ENCODE data around the gene TMEM223.
"Not testable (repeated sequence)": the region's sequence is repeated elsewhere in the genome, so short reads cannot be mapped to it uniquely, and the experiment has no call there.

The TMEM223 gene, protein sequence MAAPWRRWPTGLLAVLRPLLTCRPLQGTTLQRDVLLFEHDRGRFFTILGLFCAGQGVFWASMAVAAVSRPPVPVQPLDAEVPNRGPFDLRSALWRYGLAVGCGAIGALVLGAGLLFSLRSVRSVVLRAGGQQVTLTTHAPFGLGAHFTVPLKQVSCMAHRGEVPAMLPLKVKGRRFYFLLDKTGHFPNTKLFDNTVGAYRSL

DNA sequence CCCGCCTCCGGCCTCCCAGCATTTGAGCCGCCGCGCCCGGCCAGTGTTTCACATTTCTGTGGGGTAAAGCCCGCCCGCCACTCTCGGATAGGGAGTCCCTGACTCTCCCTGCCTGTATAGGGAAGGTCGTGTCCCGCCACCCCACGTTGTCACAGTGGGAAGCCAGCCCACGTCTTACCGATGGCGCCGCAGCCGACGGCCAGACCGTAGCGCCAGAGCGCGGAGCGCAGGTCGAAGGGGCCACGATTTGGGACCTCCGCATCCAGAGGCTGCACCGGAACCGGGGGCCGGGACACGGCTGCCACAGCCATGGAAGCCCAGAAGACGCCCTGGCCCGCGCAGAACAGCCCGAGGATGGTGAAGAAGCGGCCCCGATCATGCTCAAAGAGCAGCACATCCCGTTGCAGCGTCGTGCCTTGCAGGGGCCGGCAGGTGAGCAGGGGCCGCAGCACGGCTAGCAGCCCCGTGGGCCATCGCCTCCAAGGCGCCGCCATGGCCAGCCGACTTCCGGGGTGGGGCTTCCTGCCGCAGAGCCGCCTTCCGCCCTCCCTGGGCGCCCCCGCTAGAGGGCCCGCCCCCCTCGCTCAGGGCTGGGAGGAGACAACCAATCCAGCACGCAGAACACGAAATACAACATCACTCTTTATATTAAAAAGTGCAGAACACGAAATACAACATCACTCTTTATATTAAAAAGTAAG is at the start of gene TMEM223:
Gene TMEM223, minus strand, starts transcription at position 506 of the 701 bp plus-strand sequence. Its CDS starts 12 bp downstream, at position 494.
- DNase-seq (ENCODE audit: low read depth in 3 of 3, low spot score in 1 of 3) = peak; percentile 72 to 87 (median 73)

DNA sequence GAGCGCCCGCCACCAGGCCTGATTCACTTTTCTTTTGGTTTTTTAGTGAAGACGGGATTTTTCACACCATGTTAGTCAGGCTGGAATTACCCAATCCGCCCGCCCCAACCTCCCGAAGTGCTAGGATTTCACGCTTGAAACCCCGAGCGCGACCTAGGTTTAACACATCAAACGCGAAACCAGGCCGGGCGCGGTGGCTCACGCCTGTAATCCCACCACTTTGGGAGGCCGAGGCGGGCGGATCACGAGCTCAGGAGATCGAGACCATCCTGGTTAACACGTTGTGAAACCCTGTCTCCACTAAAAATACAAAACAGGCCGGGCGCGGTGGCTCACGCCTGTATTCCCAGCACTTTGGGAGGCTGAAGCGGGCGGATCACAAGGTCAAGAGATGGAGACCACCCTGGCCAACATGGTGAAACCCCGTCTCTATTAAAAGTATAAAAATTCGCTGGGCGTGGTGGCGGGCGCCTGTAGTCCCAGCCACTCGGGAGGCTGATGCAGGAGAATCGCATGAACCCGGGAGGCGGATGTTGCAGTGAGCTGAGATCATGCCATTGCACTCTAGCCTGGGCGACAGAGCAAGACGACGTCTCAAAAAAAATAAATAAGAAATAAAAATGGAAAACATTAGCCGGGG is 49.0 kb upstream of the TMEM223 start:
- peak; percentile 39 to 69 (median 42) for DNase-seq (ENCODE audit: low read depth in 3 of 3, low spot score in 1 of 3)

DNA sequence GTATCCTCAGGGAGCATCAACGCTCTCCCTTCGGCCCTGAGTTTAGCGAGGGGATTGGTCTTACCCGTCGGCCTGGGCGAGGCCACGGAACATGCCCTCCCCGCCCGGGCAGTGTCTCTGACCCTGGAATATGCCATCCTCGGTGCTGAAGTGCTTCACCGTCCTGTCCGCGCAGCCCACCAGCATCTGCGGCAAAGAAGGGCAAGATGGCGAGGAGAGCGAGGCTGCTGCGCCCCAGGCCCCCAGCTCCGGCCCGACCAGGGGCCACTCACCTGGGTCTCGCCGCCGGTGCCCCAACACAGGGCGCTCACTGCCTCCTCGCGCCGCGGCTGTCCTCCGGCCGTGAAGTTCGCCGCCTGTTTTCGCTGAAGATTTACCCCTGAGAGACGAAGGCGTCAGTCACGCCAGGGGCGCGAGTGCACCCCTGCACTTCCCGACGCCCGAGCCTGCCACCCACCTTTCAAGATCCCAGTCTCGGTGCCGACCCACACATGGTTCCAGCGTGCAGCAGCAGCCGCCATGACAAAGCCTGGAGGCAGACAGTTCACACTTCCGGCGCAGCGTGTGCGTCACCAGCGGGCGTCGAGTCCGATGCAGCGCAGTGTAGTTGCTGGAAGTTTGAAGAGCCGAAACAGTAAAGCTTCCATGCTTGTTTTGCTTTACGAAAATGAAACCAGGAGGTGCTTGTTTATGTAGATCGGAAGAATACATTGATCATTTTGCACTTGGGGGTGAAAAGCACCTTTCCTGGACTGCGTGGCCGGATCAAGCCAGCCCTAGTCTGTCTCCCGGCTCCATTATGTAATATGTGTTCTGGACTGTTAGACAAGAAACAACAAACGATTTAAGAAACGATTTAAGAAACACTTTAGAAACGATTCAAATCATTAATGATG is 47.5 kb upstream of the TMEM223 start, which contains the start of gene WDR74:
Gene WDR74, minus strand, starts transcription at position 541 of the 896 bp plus-strand sequence. Its CDS starts 20 bp downstream, at position 521.
- peak; percentile 74 to 80 (median 77) for DNase-seq (ENCODE audit: low read depth in 3 of 3, low spot score in 1 of 3)

DNA sequence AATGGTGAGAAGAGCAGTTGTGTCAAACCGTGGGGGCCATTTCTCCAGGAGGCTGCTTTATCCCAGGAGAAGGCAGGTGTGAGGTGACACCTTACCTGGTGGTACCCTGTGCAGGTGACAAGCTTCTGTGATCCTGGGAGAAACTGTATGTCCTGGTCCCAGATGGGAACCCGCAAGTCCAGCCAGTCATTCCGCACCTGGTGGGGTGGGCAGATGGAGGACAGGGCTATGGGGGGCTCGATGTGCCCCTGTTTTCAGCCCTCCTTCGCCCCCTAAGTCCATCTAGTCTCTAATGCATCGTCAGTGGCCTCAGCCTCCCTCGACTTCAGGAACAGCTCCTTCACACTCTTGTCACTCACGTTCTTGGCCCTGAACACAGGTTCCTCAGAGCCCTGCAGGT is 43.5 kb upstream of the TMEM223 start:
- DNase-seq (ENCODE audit: low read depth in 3 of 3, low spot score in 1 of 3) = no peak

DNA sequence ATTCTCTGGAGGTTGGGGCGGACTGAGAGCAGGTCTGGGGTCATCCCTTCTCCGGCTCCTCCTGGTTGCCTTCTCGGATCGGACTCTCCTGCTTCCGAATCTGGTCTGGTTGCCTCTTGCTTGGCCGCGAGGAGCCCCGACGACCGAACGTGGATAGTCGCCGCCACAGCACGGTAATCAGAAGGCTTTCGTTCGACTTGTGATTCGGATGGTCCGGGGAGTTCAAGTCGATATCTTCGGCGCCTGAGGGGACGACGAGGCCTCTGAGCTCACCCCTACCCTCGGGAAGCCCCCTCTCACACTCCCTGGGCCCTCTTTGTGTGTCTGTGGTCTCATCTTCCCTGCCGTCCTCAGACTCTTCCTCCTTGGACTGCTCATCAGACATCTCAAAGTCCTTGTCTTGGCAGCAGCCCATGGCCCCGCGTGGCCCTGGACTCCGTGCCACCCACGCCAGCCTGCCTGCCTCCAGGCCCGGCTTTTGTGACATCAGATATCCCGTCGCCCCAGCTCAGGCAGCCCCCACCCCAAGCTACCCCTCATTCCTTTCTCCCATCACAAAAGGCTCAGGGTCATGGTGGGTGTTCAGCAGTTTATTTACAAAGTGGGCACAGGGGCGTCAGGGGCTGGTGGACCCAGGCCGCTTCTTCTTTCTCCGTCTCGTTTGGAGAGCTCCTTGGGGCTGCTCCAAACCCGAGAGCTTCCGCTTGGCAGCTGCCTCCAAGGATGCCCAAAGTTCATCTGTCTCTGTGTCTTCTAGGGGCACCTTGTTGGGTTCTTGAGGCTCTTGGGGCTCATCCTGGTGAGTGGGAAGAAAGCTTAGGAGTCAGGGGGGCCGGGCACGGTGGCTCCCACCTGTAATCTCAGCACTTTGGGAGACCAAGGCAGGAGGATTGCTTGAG is 40.8 kb upstream of the TMEM223 start, which contains the start of gene TEX54:
Gene TEX54, minus strand, starts transcription at position 506 of the 899 bp plus-strand sequence.
- DNase-seq (ENCODE audit: low read depth in 3 of 3, low spot score in 1 of 3) = no peak

DNA sequence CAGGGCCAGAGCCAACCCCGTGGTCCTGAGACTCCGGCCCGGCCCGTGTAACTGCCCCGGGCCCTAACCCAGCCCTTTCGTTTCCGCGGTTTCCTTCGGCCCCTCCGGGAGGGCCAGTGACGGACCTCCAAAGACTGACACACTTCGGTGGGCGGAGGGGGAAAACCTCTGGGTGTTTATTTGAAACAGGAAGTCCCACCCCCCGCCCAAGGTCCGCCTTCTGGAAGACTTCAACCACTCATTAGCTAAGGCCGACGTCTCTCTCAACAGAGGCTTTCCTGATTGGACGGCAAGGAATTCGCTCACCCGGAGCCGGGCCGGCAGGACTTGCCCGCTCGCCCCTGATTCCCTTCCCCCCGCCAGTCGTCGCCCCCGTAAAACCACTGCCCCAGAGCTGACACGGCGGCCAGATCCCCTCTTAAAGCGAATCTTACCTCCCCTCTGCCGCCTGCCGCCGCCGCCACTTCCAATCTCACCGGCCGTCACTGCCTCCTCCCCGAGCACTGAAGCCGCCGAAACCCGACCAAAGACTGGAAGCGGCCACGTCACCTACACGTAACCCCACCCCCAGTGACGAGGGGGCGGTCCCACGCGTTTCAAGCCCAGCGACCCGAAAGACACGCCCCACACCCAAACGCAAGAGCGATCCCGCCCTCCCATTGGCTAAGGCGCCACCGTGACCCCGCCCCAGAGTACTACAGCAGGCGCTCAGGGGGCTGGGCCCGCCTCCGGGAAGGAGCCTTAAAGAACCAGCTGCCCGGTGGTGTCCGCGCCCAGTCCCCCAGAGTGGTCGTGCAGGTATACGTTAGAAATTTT is 39.9 kb upstream of the TMEM223 start, which contains the start of gene STX5:
Gene STX5, minus strand, starts transcription at position 532 of the 816 bp plus-strand sequence. CDS start 808 bp downstream, outside the sequence.
- peak; percentile 98 to 99 (median 99) for DNase-seq (ENCODE audit: low read depth in 3 of 3, low spot score in 1 of 3)

DNA sequence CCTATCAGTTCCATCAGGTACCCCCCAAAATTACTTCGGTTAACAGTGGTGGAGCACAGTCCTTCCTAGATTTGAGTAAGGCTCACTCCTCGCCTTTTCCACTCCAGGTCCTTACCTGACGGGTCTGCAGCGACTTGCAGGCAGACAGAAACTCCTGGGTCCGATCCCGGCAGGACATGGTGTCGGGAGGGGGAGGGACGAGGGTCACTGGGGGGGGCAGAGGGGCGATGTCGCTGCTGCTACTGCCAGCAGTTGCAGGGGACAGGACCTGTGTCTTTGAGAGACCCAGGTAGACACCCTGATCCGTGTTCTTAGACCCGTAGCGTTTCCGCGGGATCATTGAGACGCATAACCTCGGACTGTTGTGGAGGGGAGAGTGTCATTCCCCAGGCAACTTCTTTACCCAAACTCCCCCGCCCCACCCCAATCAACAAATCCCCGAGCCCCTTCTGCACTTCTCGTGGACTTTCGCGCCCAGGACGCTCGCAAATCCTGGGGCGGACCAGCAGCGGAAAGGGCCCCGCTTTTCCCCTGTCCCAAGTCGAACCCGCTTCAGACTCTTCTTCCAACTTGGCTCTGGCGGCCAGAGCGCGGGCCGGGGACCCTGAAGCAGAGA is 39.2 kb upstream of the TMEM223 start:
- no peak for DNase-seq (ENCODE audit: low read depth in 3 of 3, low spot score in 1 of 3)

DNA sequence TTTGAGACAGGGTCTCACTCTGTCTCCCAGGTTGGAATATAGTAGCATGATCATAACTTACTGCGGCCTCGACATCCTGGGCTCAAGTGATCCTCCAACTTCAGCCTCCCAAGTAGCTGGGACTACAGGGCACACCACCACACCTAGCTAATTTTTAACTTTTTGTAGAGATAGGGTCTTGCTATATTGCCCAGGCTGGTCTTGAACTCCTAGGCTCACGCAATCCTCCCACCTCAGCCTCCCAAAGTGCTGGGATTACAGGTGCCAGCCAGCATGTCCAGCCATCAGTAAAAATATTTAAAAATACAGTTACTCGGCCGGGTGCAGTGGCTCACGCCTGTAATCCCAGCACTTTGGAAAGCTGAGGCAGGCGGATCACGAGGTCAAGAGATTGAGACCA is 36.3 kb upstream of the TMEM223 start:
- not testable (repeated sequence) for DNase-seq (ENCODE audit: low read depth in 3 of 3, low spot score in 1 of 3)

DNA sequence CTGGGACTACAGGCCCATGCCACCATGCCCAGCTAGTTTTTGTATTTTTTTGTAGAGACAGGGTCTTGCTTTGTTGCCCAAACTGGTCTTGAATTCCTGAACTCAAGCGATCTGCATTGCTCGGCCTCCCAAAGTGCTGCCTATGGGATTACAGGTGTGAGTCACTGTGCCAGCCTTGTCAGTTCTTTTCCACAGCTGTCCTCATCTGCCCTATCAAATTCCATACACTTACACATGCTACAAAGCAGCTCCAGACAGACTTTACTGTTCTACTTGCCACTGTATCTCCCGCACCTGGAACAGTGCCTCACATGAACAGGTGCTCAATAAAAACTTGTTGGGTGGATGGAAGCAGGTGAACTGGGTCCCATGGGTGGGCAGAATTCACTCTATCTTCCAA is 31.9 kb upstream of the TMEM223 start:
- DNase-seq (ENCODE audit: low read depth in 3 of 3, low spot score in 1 of 3) = no peak

DNA sequence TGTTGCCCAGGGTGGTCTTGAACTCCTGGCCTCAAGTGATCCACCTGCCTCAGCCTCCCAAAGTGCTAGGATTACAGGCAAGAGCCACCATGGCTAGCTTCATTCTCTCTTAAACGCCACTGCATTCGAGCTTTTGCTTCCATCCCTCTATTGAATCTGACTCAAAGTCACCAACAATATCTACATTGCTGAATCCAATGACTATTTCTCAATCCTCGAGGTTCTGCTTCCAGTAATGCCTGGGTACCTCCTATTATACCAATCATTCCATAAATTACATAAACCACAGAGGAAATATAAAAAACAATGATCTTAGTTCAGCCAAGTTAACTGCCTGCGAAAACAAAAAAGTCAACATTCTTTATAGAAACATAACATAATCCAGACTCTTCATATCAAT is 25.3 kb upstream of the TMEM223 start:
- no peak for DNase-seq (ENCODE audit: low read depth in 3 of 3, low spot score in 1 of 3)

DNA sequence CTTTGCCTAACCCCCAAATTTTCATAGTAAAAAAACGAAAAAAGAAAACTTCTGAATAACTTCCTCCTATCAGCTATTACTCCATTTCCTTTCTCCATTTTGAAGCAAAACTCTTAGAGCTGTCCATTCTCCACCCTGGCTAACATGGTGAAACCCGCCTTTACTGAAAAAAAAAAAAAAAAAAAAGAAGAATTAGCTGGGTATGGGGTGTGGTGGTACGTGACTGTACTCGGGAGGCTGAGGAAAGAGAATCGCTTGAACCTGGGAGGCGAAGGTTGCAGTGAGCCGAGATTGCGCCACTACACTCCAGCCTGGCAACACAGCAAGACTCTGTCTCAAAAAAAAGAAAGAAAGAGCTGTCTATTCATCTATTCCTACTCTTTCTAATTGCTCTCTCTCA is 24.8 kb upstream of the TMEM223 start:
- no peak for DNase-seq (ENCODE audit: low read depth in 3 of 3, low spot score in 1 of 3)

DNA sequence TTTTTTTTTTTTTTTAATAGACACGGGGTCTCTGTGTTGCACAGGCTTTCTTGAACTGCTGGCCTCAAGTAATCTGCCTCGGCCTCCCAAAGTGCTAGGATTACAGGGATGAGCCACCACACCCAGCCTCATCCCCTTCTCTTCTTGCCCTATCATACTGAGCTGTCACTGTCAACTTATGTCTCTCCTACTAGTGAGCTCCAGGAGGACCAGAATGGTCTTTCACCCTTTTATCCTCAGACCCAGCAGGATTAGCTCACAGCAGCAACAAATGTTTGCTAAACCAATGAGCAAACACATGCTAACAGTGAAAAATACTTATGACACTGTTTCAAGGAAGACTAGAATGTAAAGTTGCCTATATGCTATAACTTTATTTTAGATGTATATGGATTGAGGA is 19.9 kb upstream of the TMEM223 start:
- no peak for DNase-seq (ENCODE audit: low read depth in 3 of 3, low spot score in 1 of 3)

DNA sequence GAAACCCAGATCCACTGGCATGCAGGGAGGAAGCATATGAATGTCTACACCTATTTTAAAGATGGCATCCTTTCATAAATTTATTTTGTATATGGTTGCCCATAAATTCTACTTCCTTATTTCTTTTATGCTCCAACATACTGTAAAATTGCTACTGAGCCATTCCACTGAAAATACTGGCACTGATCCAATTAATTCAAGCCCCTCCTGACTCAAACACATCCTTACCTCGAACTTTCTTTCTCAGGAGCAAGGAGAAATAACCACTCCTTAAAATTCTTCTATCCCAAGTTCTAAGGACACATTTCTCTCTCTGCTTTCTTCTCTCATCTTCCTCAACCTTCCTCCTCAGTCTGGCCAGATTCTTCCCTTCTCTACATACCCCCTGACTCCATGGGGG is 18.9 kb upstream of the TMEM223 start:
- DNase-seq (ENCODE audit: low read depth in 3 of 3, low spot score in 1 of 3) = no peak

DNA sequence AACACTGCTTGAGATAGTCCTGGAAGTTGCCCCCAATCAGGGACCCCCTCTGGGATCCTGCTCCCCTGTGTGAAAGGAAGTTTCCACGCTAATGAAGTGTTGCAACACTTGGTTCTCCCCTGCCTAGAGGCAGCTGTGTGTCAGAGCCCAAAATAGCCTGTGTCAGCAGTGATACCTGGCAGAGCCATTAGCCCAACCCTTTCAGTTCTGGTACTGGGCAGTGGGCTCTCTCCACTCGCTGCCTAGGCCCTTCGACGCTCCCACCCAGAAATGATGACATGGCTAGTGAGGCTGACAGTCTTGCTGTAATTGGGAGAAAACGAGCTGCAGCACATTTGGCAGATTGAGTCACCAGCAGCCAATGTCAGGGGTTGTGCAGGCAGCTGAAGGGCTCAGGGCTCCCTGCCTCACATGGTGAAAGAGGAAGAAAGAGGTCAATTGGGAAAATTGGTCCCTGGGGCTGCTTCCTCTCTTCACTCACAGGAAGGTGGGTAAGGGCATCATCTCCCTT is 14.9 kb upstream of the TMEM223 start:
- no peak for DNase-seq (ENCODE audit: low read depth in 3 of 3, low spot score in 1 of 3)

DNA sequence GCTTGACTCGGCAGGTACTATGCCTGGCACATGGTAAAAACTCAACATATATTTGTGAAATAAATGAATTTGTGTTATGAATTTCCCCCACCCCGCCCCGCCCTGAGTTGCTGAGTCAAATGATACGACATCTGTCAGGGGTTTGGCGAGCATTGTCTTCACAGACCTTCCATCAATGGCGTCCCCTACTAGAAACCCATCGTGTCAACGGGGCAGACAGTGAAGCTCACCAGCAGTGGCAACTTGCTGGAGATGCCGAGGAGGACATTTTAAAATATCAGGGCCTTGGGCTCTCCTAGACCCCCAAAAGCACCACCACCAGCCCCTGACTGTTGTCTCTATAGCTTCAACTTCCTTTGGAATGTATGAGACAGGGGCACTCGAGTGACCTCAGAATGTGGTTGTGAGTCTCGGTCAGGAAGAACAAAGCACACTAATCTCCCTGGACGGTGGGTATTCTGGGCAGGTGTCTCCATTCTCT is 14.2 kb upstream of the TMEM223 start:
- DNase-seq (ENCODE audit: low read depth in 3 of 3, low spot score in 1 of 3) = peak in 1 of 3 donors; percentile 8

DNA sequence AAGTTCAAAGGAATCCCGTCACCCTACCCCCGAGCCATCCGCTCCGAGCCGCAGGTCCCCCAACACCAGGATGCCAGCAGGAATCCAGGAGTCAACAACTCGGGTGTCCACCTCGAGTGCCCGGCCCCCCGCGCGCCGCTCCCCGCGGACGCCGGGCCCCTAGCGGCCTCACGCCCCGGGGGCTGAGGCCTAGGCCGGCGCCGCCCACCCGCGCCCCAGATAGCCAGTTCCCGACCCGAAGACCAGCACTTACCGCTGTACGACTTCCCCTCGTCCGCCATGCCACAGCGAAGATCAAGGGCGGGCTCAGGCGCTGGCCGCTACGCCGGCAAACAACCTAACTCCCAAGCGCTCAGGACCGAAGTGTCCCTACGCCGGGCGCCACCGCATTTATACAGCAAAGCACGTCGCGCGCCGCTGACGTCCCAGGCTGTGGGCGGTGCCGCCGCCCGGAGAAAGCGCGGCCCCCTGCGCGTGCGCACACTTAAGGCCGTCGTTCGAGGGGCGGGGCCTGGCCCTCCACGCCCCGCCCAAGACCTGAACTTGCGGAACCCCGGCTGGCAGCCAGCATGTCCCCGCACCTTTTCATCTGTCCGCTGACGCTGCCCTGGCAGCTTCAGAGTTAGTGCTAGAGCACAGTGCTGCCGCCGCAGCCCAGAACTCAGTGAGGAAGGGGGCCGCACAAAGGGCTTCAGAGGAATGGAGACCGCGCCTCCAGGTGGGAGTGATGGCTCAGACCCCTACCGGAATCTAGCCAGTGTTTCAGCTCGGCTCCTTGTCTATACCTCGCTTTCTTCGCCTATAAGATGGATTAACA is 13.5 kb upstream of the TMEM223 start, which contains the start of gene NXF1:
Gene NXF1, minus strand, starts transcription at position 365 of the 817 bp plus-strand sequence. Its CDS starts 84 bp downstream, at position 281.
- peak; percentile 89 to 97 (median 96) for DNase-seq (ENCODE audit: low read depth in 3 of 3, low spot score in 1 of 3)

Data from stimulated activated CD4-positive, alpha-beta T cell treated with anti-CD3 and anti-CD28 coated beads, TNF-alpha, amount 100 ng/mL, for 1 hour (primary cell).